Stimulated activated CD4-positive, alpha-beta T cell treated with anti-CD3 and anti-CD28 coated beads, TNF-alpha, amount 100 ng/mL, for 48 hours (primary cell): ENCODE measurements around the gene STAT2.
"Not testable (repeated sequence)": the region's sequence is repeated elsewhere in the genome, so short reads cannot be mapped to it uniquely, and the experiment has no call there.

ENCODE experiments used
- DNase-seq, 3 donors: peaks; one replicate each; pipeline ENCODE4 v3.0.0-alpha.2; 2020; ENCODE audit warnings: low read depth in 3 of 3

STAT2 gene

DNA sequence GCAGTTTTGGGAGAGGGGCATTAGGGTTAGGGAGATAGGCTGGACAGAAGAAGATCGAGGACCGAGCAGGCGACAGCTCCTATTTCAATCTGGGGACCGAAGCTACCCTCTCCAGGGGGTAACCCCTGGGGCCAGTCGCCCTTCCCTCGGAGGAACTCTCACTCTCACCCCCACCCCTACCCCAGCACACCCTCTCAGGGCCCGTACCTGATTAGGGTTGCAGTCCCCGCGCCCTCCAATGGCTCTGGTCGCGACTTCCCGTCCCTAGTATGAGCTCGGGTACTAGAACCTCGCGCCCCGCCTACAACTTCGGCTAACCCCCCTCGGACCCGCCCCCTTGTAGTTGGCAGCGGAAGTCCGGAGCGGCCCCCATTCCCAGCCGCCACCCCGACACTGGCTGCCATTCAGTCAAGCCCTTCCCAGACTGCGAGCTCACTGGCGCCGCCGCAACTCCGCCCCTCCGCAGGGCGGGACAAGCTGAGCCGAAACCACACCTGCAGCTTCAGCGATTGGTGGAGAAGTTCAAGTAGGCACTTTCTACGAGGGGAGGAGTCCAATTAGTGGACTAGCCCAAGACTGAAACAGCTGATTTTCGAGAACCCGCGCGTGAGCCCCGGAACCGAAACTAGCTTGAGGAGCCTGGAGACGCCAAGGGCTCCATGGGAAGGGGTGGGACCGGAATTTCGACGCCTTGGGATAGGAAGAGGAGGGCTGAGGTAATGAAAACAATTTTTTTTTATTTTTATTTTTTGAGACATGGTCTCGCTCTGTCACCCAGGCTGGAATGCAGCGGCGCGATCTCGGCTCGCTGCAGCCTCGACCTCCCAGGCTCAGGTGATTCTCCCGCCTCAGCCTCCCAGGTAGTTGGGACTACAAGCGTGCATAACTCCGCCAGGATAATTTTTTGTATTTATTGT, at the start of gene STAT2:
Gene STAT2 (minus strand): TSS at position 257 of the 917 bp plus-strand sequence. CDS start 3,536 bp downstream, outside the sequence.
- DNase-seq, result peak; percentile 97 to 99 (median 97)

- no peak for DNase-seq
These were observed 49.0 kb upstream of the STAT2 start for GRCh38 chr12:56408799-56409417.

DNA sequence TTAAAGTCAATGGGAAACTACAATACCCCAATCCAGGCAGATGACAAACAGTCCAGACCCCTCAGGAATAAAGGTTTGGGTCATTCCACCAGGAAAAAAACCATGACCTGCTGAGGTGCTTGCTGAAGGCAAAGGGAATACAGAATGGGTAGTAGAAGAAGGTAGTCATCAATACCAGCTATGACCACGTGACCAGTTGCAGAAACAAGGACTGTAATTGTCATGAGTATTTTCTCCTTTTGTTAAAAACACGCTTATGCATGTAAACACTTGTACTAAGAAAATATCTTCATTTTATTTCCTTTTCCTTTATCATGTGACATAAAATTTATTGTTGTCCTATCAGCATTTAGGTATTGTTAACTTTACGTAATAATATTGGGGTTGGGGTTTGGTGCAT, 44.3 kb upstream of the STAT2 start:
- not testable (repeated sequence) for DNase-seq

DNA sequence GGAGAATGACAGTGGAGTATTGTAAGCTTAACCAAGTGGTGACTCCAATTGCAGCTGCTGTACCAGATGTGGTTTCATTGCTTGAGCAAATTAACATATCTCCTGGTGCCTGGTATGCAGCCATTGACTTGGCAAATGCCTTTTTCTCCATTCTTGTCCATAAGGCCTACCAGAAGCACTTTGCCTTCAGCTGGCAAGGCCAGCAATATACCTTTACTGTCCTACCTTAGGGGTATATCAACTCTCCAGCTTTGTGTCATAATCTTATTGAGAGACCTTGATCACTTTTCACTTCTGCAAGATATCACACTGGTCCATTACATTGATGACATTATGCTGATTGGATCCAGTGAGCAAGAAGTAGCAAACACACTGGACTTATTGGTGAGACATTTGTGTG, 41.7 kb upstream of the STAT2 start:
- DNase-seq, result not testable (repeated sequence)

DNA sequence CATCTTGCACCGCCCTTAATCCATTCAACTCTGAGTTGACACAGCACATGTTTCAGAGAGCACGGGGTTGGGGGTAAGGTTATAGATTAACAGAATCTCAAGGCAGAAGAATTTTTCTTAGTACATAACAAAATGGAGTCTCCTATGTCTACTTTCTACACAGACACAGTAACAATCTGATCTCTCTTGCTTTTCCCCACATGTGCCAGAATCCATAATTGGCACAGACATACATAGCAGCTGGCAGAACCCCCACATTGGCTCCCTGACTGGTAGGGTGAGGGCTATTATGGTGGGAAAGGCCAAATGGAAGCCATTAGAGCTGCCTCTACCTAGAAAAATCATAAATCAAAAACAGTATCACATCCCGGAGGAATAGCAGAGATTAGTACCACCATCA, 41.2 kb upstream of the STAT2 start:
- not testable (repeated sequence) for DNase-seq

DNA sequence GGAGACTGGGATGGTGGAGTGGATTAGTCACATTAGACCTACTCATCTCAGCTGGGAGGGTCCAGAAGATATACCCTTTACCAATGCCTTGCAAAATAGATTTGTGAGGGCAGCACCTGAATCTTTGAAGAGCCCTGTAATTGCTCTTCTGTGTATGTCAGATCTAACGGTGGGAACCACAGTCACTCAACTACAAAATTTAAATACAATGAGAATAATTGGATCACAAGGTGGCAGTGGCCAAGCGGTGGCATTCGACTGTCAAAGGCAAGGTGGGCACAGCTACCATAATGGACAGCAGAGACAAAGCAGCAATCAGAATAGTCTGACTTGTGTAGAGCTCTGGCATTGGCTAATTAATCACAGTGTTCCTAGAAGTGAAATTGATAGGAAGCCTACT, 39.6 kb upstream of the STAT2 start:
- DNase-seq, result not testable (repeated sequence)

GRCh38 chr12:56398324-56398723, 38.4 kb upstream of the STAT2 start:
- no peak for DNase-seq

GRCh38 chr12:56392331-56392730, 32.4 kb upstream of the STAT2 start:
- no peak for DNase-seq

GRCh38 chr12:56391721-56392120, 31.8 kb upstream of the STAT2 start:
- no peak for DNase-seq

DNA sequence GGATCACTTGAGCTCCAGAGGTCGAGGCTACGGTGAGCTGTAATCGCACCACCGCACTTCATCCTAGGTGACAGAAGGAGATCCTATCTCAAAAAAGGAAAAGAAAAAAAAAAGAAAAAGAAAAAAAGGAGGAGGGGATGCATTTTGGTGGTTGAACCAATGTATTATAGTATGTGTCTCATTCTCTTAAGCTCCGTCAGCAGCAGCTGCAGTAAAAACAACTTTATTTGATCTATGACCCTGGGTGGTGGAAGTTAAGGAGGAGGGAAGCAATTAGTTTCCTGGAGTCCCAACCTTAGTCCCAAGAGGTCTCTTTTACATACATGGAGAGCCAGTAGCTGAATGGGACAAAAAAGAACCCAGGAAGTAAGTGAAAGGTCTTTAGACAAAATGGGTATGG, 29.5 kb upstream of the STAT2 start:
- no peak for DNase-seq

DNA sequence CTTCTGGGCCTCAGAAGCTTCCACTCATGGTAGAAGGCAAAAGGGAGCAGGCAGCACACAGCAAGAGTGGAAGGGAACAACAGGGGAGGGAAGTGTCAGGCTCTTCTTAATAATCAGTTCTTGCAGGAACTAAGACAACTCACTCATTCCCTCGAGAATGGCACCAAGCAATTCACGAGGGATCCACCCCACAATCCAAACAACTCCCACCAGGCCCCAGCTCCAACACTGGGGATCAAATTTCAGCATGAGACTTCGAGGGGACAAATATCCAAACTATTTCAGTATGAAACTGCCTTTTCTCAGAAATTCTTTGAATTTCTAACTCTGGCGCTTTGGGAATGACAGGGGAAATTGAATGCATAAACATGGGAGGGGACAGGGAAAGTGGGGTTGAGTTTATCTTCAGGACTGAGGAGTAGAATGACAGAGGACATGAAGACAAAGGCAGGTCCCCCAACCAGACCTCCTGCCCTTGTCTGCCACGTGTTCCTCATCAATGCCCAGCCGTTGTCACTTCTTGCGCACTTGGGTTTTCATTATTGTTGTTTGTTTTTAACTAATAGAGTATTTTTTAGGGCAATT, 27.3 kb upstream of the STAT2 start:
- no peak for DNase-seq

DNA sequence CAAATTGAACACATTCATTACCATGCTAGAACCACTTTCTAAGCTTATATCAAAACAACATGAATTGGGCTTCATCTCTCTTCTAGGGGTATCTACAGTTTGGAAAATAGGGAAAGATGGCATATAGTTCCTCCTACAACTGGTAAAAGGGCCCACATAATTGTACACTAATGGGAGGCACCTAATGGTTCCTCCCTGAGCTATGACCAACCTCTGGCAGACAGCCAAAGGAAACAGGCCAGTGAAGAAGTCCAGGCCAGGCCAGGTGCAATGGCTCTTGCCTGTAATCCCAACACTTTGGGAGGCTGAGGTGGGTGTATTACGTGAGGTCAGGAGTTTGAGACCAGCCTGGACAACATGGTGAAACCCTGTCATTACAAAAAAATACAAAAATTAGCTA, 26.0 kb upstream of the STAT2 start:
- no peak for DNase-seq

DNA sequence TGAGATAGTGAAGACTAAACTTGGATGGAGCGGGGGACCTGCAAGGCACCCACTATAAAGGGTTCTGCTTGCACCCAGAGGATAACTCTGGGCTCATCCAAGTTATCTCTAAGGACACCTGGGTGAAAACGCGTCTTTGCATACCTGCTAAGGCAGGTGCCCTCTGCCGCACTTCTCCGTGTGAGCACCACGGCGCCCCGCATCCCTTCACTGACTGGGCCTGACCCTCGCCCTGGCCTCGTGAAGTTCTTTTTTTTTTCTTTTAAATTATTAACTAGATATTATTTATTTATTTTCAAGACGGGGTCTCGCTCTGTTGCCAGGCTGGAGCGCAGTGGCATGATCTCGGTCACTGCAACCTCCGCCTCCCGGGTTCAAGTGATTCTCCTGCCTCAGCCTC, 22.7 kb upstream of the STAT2 start:
- DNase-seq, result no peak

- no peak for DNase-seq
These were observed 18.0 kb upstream of the STAT2 start for GRCh38 chr12:56377989-56378316.

DNA sequence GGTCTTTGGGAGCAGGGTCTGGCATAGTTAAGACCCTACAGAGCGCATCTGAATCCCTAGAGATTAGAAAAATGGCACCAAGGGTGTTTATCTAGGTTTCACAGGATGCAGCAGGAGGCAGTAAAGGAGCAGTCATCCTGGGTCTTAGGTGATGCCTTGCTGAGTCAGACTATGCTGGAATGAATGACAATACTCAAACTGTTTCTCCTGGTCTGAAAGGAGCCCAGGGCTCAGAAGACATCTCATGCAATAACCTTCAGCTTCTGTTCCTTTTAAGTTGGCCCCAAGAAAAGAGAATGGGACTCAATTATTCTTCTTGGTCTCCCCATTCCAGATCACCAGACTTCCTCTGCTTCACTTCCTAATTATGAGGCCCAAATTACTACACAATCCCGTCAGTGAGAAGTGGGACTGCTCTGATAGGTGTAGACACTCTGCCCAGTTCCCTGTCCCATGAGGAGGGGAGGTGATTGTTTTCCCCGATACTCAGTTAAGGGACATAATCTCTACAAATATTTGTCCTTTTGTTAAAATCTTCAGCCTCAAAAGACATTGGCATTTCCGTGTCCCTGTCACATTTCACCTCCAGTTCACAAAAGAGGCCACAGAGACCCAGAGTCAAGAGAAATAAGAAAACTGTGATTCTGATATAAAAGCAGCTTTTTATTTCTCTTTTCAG, 17.5 kb upstream of the STAT2 start:
- DNase-seq, result no peak

DNA sequence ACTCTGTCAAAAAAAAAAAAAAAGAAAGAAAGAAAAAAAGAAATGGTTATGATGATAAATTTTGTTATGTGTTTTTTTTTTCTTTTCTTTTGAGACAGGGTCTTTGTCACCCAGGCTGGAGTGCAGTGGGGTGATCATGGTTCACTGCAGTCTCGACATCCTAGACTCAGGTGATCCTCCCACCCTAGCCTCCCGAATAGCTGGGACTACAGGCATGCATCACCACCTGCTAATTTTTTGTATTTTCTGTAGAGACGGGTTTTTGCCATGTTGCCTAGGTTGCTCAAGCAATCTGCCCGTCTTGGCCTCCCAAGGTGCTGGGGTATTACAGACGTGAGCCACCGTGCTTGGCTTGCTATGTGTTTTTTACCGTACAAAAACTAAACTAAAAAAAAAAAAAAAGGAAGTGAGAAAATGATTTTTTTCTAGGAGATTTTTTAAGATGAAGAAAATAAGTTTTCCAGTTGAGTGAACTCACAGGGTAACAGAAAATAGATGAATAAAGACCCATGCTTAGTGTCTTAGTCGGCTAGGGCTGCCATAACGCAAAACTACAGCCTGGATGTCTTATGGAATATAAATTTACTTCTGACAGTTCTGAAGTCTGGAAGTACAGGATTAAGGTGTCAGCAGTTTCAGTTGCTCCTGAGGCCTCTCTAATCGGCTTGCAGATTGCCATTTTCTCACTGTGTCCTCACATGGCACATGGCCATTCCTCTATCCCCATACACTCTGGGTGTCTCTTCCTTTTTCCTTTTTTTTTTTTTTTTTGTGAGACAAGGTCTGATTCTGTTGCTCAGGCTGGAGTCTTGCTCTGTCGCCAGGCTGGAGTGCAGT, 15.9 kb upstream of the STAT2 start:
- no peak for DNase-seq

DNA sequence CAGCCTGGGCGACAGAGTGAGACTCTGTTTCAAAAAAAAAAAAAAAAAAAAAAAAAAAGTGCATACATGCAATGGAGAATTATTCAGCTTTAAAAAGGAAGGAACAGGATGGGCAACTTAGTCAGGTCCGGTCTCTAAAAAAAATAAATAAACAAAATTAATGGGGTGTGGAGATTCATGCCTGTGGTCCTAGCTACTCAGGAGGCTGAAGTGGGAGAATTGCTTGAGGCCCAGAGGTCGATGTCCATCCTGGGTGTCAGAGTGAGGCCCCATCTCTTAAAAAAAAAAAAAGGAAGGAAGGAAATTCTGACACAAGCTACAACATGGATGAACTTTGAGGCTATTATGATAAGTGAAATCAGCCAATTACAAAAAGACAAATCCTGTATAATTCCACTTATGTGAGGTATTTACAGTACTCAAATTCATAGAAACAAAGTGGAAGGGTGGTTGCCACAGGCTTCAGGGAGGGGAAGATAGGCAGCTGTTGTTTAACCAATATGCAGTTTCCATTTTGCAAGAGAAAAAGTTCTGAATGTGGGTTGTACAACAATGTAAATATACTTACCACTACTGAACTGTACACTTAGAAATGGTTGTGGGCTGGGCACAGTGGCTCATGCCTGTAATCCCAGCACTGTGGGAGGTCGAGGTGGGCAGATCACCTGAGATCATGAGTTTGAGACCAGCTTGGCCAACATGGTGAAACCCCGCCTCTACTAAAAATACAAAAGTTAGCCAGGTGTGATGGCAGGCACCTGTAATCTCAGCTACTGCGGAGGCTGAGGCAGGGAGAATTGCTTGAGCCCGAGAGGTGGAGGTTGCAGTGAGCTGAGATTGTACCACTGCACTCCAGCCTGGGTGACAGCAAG, 15.1 kb upstream of the STAT2 start:
- no peak for DNase-seq

GRCh38 chr12:56373515-56373914, 13.6 kb upstream of the STAT2 start:
- no peak for DNase-seq

DNA sequence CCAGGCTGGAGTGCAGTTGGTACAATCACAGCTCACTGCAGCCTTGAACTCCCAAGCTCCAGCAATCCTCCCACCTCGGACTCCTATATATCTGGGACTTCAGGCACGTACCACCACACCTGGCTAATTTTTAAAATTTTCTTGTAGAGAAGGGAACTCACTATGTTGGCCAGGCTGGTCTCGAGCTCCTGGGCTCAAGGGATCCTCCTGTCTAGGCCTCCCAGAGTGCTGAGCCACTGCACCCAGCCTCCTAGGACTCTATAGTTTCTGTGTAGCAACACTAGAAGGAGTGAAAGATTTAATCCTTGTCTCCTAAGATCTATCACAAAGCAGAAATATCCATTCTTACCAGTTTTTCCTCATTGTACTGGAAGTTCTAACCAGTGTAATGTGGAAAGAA, 7.0 kb upstream of the STAT2 start:
- no peak for DNase-seq
